NCI-H748 (cell line): Measurements from ENCODE around the gene HOXA5.

Experiments
- DNase-seq: peaks from one replicate; lab custom pipeline; 2025; ENCODE audit not compliant: unreplicated experiment; lab: John Stamatoyannopoulos, UW

HOXA5 gene

DNA sequence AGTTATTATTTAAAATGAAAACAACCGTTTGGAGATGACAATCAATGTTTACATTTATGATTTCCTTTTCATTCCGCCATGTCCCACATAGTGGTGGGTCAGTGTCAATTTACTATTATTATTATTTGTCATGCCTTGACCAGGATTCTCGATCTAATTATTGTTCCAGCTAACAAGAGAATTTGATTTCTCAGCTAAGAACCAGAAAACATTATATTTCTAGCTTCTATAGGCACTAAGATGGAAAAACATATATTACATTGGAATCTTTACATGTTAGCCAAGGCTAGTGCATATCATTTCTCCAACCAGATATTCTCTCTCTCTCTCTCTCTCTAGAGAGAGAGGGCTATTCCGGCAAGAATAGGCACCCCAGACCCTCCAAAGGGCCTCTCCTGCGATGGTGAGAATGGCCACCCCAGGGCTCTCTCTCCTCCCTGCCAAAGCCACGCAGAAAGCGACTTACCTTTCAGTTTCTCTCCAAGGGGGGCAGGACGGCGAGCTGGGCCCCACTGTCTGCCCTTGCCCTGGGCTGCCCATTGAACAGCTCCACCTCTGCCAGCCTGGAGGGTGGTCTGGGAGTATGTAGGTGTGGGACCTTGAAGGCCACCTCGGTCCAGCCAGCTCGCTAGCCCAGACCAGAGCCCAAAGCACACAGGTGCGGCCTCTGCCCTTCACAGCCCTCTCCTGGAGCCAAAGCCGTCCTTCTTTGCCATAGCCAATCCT, 6.5 kb upstream of the HOXA5 start:
- peak; percentile 52 for DNase-seq

- peak; percentile 18 for DNase-seq
These were observed 5.5 kb upstream of the HOXA5 start for GRCh38 chr7:27148756-27149641.

DNA sequence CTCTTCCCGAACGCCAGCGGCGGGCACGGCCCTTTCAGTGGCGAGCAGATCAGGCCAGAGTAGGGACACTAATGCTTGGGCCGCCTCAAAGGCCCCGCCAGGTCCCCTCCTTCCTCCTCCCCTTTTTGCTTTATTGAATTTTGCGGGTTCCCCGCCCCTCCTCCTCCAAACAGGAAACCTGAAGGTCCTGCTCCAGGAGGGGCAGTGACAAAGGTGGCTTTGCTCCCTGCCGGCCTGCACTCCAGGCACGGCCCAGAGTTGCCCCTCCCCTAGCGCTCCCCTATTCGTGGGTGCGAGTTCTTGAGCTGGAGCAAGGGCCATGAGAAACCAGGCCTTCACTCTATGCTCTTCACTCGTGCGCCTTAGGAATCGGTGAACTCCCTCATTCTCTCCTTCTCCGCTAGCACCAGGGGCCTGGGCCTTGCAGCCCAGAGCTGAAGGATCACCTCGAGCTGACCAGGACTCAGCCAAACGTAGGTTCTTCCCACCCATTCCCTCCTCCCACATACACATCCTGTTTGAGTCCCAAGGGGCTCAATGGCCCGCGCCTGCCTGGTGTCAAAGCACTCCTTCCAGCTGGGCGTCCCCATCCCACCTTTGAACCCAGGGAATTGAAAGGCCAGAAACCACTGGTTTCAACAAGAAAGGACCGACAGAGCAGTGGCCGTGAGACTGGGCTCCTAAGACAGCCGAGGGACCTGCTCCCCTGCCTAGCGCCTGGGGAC, 4.7 kb upstream of the HOXA5 start:
- peak; percentile 75 for DNase-seq

GRCh38 chr7:27147199-27148030, 3.9 kb upstream of the HOXA5 start, which contains the start of gene HOXA6:
Gene HOXA6 (minus strand): TSS chr7:27147774. CDS start chr7:27147749, 25 bp downstream.
- DNase-seq: peak; percentile 84

DNA sequence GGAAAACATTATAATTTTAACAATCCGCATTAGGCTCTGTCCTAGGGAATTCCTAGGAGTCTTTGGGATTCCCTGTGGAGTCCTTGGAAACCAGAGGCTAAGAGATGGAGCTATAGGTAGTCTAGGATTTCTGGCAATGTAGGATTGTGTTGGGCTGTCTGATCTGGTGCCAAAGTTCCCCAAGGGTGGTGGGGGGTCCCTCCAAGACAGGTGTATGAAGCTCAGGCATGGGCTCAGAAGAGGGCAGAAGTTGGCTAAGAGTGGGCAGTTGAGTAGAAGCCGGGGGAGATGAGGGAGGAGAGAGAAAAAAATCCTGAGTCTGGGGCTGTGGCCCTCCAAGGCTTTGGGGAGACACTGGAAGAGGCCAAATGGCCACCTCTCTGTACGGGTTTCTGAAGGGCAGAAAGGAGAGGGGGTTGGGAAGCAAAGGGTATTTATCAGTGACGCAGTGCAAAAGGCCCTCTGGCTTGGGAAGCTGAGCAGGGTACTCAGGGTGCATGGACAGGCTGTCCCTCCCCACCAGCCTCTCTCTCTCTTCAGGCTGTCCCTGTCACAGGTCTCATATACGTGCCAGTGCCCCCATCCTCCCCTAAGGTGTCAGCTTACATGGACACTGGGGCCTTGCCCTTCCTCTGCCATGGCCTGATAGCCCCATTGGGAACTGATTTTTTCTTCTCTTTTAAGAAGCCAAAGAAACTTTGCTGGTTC, 3.2 kb upstream of the HOXA5 start:
- peak; percentile 27 for DNase-seq

- no peak for DNase-seq
These were observed 2.5 kb upstream of the HOXA5 start for GRCh38 chr7:27145914-27146412.

- no peak for DNase-seq
These were observed 1.9 kb upstream of the HOXA5 start for GRCh38 chr7:27145165-27145913.

- peak; percentile 4 for DNase-seq
These were observed 1.3 kb upstream of the HOXA5 start for GRCh38 chr7:27144781-27145164.

DNA sequence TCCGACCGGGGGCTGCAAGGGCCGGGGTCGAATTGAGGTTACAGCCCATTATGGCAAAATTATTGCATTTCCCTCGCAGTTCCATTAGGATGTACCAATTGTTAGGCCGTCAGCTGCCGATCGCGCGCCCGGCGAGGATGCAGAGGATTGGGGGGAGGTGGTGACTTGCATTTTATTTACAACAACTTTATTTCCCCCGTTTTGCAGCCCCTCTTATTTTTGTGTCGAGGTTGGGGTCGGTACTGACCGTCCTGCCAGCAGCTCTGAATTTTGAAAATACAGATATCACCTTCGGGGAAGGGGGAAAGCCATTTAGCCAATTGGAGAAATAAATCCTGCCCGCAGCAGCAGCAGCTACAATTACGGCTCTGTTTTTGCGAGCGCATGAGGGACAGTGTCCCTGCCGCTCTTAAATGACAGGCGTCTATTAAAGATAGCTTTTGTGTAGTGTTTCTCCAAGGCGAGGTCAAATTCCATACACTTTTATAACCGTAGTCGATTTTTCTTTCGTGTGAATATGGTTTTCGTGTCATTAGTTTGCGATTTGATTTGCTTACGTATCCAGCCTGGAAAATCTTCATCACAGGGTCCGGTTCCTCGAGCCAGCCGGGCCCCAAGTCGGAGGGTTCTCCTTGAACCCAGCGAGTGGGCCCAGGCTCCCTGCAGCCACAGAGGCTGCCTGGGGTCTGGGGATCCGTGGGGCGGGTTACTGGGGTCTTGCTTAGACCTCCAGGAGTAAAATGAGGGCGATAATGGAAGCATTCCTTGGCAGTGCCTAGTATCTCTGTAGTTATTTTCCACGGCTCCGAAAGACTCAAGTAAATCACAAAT, 684 bp upstream of the HOXA5 start:
- no peak for DNase-seq

- peak; percentile 54 for DNase-seq
These were observed 880 bp downstream of the HOXA5 start for GRCh38 chr7:27142580-27143022.

DNA sequence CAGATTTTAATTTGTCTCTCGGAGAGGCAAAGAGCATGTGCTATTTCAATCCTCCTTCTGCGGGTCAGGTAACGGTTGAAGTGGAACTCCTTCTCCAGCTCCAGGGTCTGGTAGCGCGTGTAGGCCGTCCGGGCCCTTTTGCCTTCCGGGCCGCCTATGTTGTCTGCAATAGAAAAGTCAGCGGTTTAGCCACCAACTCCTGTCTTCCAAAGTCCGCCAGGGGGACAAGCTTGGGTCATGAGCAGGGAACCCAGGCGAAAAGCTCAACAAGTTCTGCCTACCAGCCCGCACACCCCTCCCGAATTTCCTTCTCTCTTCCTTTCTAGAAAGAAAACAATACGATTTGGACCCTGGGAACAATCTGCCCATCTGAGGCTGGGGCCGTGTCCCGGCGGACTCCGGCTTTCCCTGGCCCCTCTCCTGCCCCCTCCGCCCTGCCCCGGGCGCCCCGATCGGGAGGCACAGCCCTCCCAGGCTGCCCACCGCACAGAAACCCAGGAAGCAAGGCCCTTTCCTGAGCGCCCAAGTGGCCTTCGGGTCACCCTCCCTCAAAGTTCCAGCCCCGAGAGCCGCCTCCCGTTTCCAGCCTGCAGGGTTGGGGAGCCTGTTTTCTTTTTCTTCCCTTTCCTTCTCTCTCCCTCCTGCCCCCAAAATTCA, 1.4 kb downstream of the HOXA5 start:
- DNase-seq: peak; percentile 16

- no peak for DNase-seq
These were observed 2.2 kb downstream of the HOXA5 start for GRCh38 chr7:27141137-27141922.

GRCh38 chr7:27140126-27140857, 3.2 kb downstream of the HOXA5 start:
- no peak for DNase-seq

GRCh38 chr7:27139334-27140125, 4.0 kb downstream of the HOXA5 start:
- DNase-seq: no peak

GRCh38 chr7:27138985-27139333, 4.5 kb downstream of the HOXA5 start:
- DNase-seq: no peak
